ENCODE data around the gene MCF2L2.

MCF2L2 gene

GRCh38 chr3:183226333-183226890 is 202.0 kb downstream of the MCF2L2 start:
- no peak for DNase-seq

GRCh38 chr3:183224180-183224970 is 204.0 kb downstream of the MCF2L2 start:
- peak; percentile 78 for DNase-seq

GRCh38 chr3:183222631-183223235 is 205.7 kb downstream of the MCF2L2 start:
- no peak for DNase-seq

GRCh38 chr3:183220828-183221227 is 207.6 kb downstream of the MCF2L2 start:
- no peak for DNase-seq

DNA sequence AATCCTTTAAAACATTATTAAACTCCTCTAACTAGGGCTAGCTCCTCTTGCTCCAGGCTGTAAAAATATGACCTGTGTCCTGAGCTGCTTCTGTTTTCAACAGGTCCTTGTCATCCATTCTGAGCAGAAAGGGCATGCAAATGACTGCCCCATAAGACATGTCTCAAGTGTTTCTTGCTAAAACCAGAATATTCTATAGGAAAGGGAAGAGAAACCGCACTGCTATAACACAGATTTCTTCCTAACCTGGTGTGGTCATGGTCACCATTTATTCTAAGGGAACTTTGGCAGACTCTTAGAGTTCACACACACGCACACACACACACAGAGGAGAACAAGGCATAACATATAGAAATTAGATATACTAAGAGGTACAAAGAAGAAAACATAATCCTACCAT is 209.6 kb downstream of the MCF2L2 start:
- no peak for DNase-seq

- no peak for DNase-seq
Observed at GRCh38 chr3:183217548-183218332, 210.7 kb downstream of the MCF2L2 start.

GRCh38 chr3:183215591-183216202 is 212.7 kb downstream of the MCF2L2 start:
- no peak for DNase-seq

- DNase-seq: no peak
Observed at GRCh38 chr3:183214277-183214612, 214.2 kb downstream of the MCF2L2 start.

DNA sequence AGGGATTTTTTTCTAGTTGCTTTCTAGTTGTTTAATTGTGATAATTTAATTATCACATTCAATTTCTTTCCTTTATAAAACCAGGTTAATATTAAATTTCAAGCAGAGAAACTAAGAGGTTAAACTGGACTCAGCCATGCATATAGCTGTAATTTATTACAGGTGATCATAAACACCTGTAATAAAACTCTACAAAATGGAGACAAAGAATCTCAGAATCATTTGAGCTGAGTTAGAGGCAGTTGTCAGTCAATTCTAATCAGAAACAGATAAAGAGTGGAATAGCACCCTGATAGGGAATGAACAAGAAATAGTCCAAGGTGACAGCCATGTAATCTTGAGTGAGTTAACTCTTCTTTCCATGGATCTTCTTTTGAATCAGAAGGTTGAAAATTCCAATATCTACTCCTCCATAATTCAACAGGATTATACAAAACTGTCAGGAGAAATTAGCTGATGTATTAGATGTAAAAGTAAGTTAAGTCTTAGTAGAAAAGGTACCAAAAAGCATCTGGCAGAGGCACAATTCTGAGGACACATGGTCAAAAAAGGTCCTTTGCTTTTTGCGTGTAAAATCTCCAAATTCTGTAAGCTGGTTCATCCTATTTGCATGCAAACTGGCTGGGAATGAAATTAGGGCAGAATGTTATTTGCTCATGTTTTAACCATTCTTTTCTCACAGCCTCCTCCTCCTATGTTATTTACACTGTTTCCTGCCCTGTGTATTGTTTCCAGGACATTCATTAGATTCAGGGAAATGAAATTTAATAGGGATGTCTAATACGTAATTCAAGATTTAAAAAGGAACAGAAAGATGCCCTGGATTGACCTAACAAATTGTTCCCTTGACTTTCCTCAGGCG is 214.8 kb downstream of the MCF2L2 start:
- no peak for DNase-seq

DNA sequence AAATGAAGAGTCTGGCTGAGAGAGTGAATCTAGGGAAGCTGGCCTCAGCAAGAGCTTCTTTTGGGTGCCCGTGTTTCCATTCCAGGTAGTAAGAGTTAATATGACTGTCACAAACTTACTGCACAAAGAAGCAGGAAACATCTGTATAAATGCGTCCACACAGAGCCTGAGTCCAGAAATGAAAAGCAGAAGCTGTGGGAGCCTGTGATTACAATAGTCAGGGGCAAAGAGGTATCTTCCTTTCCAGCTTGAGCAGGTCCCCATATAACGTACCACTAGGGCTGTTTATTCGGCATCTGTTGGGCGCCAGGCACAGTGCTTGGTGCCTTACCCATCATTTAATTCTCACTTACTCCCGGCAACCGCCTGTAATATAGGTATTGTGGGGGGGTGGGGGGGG is 215.9 kb downstream of the MCF2L2 start:
- DNase-seq: peak; percentile 43

DNA sequence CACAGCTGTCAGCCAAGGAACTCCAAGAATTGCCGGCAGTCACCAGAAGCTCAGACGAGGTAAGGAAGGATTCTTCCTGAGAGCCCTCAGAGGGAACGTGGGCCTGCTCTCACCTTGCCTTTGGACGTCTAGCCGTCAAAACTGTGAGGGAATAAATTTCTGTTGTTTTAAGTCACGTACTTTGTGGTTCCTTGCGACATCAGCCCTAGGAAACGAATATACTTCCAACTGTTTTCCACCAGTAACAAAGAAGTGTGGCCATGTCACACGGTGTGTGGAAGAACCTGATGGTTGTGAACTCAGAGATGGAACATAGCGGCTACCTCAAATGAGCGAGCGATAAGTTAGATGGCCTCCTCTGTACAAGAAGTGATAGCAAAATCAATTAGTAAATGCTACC is 216.3 kb downstream of the MCF2L2 start:
- DNase-seq: no peak

DNA sequence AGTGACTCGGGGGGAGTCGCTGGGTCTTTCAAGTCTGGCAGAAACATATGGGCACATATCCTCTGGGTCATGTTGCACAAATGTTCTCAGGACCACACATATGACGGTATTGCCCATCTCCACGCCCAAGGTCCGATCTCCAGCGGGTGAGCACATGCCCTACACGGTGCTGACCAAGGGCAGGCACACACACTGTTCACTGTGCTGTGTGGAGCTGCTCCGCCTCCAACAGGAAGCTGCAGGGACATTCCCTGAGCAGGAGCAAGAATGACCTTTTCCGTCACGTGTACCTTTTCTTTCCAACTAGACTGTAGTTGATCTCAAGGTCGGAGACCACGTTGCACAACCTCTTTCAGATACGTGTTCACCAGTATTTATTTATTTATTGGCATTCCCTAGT is 217.1 kb downstream of the MCF2L2 start:
- DNase-seq: no peak

DNA sequence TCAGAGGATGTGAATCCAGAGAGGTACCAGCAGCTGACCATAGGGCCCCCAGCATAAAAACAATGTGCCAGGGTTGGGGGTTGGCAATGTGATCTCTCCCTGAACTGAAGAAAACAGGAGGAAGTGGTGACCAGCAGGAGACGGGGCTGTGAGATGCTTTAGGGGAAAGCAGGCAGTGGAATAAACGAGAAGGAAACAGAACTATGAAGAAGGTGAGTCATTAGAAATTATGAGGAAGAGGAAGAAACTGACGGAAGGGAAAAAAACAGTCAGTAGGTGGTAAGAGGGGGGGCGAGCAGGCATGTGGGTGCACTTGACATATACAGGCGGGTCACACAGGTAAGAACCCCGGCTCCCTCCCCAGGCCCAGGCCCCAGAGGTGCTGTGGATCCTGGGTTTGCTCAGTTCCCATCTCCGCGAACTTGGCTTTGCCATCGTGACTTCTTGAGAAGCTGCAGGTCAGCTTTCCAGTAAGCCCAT is 217.5 kb downstream of the MCF2L2 start:
- no peak for DNase-seq

- DNase-seq: no peak
Observed at GRCh38 chr3:183210341-183210740, 218.1 kb downstream of the MCF2L2 start.

DNA sequence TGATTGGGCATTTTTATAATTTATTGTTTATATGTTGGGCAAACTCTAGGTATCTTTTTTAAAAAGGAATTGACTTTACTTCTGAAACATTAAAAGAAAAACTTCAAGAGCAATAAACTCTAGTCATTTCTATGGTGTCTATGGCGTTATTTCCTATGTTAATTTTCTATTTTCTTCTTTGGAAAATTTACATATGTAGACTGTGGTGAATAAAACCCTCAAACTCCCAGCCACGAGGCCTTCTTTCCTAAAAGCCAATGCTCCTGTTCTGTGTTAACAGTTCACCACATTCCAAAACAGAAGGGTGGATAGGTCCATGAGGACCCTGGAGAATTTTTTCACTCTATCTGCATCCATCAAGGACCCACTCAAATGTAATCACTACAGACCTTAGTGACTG is 219.6 kb downstream of the MCF2L2 start:
- DNase-seq: no peak

GRCh38 chr3:183208260-183208659 is 220.2 kb downstream of the MCF2L2 start:
- no peak for DNase-seq

DNA sequence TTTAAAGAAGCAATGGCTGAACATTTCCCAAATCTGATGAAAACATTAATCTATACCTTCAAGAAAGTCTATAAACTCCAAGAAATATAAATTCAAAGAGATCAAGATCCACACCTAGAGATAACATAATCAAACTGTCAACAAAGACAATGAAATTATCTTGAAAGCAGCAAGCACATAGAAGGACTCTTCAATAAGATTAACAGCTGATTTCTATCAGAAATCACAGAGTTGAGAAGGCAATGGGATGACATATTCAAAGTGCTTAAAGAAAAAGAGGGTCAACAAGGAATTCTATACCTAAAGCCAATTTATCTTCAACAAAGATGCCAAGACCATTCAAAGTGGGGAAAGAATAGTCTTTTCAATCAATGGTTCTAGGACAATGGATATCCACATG is 224.7 kb downstream of the MCF2L2 start:
- no peak for DNase-seq

- DNase-seq: peak; percentile 29
Observed at GRCh38 chr3:183202004-183202722, 226.3 kb downstream of the MCF2L2 start.

DNA sequence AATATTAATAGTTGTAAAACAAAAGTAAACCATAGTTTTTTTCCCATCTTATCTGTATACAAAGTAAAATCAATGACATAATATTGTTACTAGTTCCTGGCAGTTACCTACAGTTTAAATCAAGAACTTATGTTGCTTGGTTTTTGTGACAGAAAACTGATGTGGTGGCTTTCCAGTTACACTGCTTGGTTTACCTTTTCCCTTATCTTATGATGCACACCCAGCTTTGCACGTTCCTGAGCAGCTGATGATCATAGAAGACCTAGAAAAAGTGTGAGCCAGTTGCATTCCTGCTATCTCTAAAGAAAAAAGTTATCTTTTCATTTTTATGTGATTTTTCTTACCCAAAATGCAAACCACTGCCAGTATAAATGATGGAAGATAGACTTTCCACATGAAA is 229.5 kb downstream of the MCF2L2 start:
- DNase-seq: no peak

GRCh38 chr3:183197734-183198133 is 230.7 kb downstream of the MCF2L2 start:
- no peak for DNase-seq

- no peak for DNase-seq
Observed at GRCh38 chr3:183195266-183195665, 233.2 kb downstream of the MCF2L2 start.

Data from hematopoietic multipotent progenitor cell treated with erythropoietin and hydrocortisone succinate and interleukin-3 and kit ligand, for 8 days (in vitro differentiated cells).